ENCODE measurements around the gene KDM2A.
A peak's percentile ranks its signal among the peaks of the same experiment; 100 is the strongest.

The KDM2A gene

GRCh38 chr11:67118801-67119584 is at the start of gene KDM2A:
Gene KDM2A (plus strand): TSS chr11:67119263. CDS start chr11:67121317, 2,054 bp downstream.
- DNase-seq (ENCODE audit: low read depth), result peak; percentile 99

DNA sequence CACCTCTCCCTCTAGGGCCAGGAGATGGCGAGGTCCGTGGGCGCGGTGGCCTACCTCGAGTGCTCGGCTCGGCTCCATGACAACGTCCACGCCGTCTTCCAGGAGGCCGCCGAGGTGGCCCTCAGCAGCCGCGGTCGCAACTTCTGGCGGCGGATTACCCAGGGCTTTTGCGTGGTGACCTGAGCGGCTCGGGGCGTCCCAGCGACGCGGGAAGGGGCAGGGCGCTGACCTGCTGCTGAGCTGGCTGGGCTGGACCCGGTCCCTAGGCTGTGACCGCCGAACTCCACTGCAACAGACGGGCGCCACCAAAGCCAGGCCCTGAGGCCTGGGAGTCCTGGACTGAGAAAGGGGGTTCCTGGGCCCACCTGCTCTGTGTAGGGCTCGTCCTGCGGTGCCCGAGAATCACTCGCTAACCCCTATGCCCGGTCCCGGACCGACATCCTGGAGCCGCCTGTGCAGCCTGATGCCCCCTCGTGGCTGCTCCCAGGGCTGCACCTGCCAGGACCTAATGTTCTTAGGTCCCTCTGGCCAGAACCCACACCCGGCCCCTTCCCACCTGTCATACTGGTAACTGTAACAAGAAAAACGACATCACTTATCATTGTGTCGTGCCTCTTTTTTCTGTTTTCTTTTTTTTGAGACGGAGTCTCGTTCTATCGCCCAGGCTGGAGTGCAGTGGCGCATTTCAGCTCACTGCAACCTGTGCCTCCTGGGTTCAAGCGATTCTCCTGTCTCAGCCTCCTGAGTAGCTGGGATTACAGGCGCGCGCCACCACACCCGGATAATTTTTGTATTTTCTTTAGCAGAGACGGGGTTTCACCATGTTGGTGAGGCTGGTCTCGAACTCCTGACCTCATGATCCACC is 47.4 kb upstream of the KDM2A start:
- DNase-seq (ENCODE audit: low read depth), result peak; percentile 57

- no peak for DNase-seq (ENCODE audit: low read depth)
Measured at GRCh38 chr11:67072295-67072694, 46.8 kb upstream of the KDM2A start.

- DNase-seq (ENCODE audit: low read depth), result no peak
Measured at GRCh38 chr11:67073908-67074307, 45.2 kb upstream of the KDM2A start.

DNA sequence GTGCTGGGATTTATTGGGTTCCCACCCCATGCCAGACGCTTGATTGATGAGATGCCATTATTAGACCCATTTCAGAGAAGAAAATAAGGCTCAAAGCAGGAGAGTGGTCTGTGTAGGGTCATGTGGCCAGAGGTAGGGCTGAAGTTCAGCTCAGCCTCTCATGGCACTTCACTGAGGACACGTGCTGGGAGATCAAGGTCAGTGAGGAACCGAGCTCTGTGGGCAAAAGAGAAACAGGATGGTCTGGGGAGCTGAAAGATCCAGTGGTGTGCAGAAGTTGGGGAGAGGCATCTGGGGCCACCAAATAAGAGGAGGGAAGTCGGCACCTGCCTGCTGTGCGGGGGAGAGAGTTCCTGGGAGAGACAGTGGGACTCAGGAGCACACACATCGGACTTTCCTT is 42.9 kb upstream of the KDM2A start:
- no peak for DNase-seq (ENCODE audit: low read depth)

GRCh38 chr11:67079065-67079705 is 39.9 kb upstream of the KDM2A start:
- no peak for DNase-seq (ENCODE audit: low read depth)

GRCh38 chr11:67082071-67082791 is 36.8 kb upstream of the KDM2A start:
- DNase-seq (ENCODE audit: low read depth), result no peak

- DNase-seq (ENCODE audit: low read depth), result no peak
Measured at GRCh38 chr11:67083786-67084366, 35.2 kb upstream of the KDM2A start.

- no peak for DNase-seq (ENCODE audit: low read depth)
Measured at GRCh38 chr11:67085617-67086016, 33.4 kb upstream of the KDM2A start.

DNA sequence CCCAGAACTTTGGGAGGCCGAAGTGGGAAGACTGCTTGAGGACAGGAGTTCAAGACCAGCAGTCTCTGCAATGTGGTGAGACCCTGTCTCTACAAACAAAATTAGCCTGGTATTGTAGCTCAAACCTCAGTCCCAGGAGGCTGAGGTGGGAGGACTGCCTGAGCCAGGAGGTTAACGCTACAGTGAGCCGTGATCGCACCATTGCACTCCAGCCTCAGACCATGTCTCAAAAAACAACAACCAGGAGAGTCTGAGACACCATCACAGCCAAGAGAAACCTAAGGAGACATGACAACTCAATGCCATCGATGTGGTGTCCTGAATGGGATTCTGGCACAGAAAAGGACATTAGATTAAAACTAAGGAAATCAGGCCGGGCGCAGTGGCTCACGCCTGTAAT is 28.3 kb upstream of the KDM2A start:
- DNase-seq (ENCODE audit: low read depth), result no peak

GRCh38 chr11:67095214-67095507 is 23.9 kb upstream of the KDM2A start:
- no peak for DNase-seq (ENCODE audit: low read depth)

- no peak for DNase-seq (ENCODE audit: low read depth)
Measured at GRCh38 chr11:67098799-67099429, 20.1 kb upstream of the KDM2A start.

DNA sequence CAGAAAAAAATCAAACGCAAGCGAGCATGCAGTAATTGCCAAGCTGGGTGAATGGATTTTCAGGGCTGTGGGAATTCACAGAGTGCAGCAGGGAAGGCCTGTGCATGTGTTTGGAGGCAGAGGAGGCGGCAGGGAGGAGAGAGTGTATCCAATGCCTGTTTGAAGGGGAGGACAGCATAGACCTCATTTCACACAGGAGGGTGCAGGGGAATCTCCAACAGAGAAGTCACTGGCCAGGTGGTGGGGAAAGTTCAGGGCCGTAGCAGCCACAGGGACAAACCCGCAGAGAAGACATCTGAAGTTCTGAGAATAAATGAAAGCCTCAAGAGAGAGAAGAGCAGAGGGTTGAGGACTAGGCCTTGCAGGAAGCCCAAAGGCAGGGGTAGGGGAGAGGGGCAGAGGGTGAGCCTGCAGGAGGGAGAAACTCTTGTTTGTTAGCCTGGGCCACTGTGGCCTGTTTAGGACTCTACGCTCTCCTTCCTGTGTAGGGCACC is 19.2 kb upstream of the KDM2A start:
- DNase-seq (ENCODE audit: low read depth), result no peak

DNA sequence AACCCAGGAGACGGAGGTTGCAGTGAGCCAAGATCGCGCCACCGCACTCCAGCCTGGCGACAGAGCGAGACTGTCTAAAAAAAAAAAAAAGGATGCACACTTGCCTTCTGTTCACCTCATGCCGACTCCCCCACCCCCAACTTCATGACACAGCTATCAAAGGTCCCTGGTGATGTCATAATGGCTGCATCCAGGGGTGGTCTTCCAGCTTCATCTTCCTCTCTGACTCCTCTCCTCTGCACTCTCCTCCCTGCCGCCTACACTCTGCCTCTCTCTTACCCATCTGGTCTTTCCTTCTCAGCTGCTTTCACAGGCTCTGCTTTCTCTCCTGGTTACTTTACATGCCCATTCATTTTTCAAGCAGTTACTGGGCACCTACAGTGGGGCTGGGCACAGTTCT is 16.4 kb upstream of the KDM2A start:
- DNase-seq (ENCODE audit: low read depth), result no peak

GRCh38 chr11:67105964-67106363 is 13.1 kb upstream of the KDM2A start:
- DNase-seq (ENCODE audit: low read depth), result no peak

DNA sequence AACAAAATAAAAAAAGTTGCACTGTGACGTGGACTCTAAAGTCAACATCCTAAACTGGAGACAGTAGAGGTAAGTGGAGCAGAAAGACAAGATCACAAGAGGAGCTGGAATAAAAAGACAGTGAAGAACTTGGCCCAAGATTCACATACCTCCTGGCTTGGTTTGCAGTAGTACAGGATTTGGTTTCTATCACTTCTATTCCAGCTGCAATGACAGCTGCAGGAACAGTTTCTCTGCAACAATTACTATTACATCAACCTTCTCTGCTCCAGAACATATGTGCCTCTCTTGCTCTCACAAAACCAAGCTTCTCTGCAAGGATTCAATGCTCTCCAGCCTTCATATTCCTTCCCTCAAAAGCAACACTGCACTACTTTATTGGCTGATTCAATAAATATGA is 7.8 kb upstream of the KDM2A start:
- DNase-seq (ENCODE audit: low read depth), result no peak

GRCh38 chr11:67113231-67113721 is 5.8 kb upstream of the KDM2A start:
- DNase-seq (ENCODE audit: low read depth), result no peak

DNA sequence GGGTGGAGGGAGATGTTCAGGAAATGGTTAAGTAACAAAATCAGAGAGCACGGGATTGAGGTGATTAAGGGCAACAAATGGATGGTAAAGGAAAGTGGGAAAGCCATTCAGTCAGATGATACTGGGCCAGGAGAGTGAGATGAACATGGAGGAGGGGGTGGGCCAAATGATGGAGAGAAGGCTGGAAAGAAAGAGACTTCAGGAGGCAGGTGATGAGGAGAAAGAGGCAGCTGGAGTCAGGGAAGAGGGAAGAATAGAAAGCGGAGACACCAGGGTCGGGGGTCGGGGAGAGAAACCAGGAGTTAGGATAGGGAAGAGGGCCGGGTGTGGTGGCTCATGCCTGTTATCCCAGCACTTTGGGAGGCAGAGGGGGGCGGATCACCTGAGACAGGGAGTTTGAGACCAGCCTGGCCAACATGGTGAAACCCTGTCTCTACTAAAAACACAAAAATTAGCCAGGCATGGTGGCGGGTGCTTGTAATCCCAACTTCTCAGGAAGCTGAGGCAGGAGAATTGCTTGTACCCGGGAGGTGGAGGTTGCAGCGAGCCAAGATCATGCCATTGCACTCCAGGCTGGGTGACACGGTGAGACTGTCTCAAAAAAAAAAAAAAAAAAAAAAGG is 4.7 kb upstream of the KDM2A start:
- no peak for DNase-seq (ENCODE audit: low read depth)

- DNase-seq (ENCODE audit: low read depth), result no peak
Measured at GRCh38 chr11:67116758-67117105, 2.3 kb upstream of the KDM2A start.

DNA sequence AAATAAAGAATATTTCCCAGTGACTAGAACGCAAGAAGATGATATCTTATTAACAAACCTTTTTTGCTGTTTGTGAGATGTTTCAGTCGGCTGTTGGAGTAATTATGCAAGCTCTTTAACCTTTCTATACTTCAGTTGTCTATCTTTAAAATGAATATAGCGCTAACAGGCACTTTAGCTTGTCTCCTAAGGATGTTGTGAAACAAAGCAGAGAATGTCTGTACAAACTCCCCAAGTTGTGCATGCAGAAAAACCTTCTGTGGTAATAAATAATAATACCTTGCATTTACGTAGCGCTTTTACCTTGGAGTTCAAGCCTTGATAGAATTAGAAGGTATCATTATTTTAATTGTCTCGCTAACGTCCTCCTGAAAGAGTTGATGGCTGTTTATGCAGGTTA is 1.9 kb upstream of the KDM2A start:
- no peak for DNase-seq (ENCODE audit: low read depth)

- DNase-seq (ENCODE audit: low read depth), result peak; percentile 24
Measured at GRCh38 chr11:67117672-67118180, 1.3 kb upstream of the KDM2A start.

Measured in activated gamma-delta T cell treated with anti-CD3 and anti-CD28 coated beads, Interleukin-2, amount 50 U/mL, for 16 hours (primary cell).